A673 (cell line): ENCODE data around the gene MEGF11. TPM values are rescaled to one million over a fixed set of nuclear protein-coding genes. Genes with fewer than 3 reads are reported as not detected.
A peak's percentile ranks its signal among the peaks of the same experiment; 100 is the strongest.

ENCODE experiments used
- BruUV-seq: library from RNA; stranded (reverse); fragments of 400-500 nt; replicated peaks from 2 replicates; lab custom pipeline; 2021; lab: Mats Ljungman, UMichigan
- CTCF ChIA-PET: fragments of 300-600 bp; sonication (Branson Sonifier 250); formaldehyde crosslinking; loops from one replicate; lab custom pipeline; 2022; ENCODE audit warnings: antibody characterized with exemption; lab: Charles Lee
- POLR2A ChIA-PET: fragments of 300-600 bp; sonication (Branson Sonifier 250); formaldehyde crosslinking; loops from one replicate; lab custom pipeline; 2022; ENCODE audit warnings: antibody characterized with exemption; ENCODE audit not compliant: low non-redundant PET; lab: Charles Lee
- DNase-seq: peaks from one replicate; pipeline ENCODE4 v3.0.0-alpha.2; 2015; ENCODE audit warnings: low spot score
- H3K27ac ChIP-seq: fragments of 200-600 bp; sonication (generic); 2 replicates; pipeline ENCODE4 v1.5.1; 2016; ENCODE audit warnings: mixed run types, low read depth, mild to moderate bottlenecking, mixed read lengths, antibody characterized with exemption, low read length; ENCODE audit not compliant: poor library complexity, severe bottlenecking
- H3K27me3 ChIP-seq: fragments of 200-600 bp; sonication (generic); replicated peaks from 2 replicates; pipeline ENCODE4 v1.6.1; 2017; ENCODE audit warnings: mixed run types, low read depth, mild to moderate bottlenecking, mixed read lengths, antibody characterized with exemption, low read length; ENCODE audit not compliant: insufficient read depth, poor library complexity
- H3K36me3 ChIP-seq: fragments of 200-600 bp; sonication (generic); 2 replicates; pipeline ENCODE4 v1.6.1; 2016; ENCODE audit warnings: mixed run types, mild to moderate bottlenecking, mixed read lengths, antibody characterized with exemption, low read length; ENCODE audit not compliant: insufficient read depth, poor library complexity, severe bottlenecking
- H3K4me1 ChIP-seq: fragments of 200-600 bp; sonication (generic); 2 replicates; pipeline ENCODE4 v1.6.1; 2017; ENCODE audit warnings: mixed run types, mild to moderate bottlenecking, mixed read lengths, antibody characterized with exemption, low read length; ENCODE audit not compliant: insufficient read depth, poor library complexity, severe bottlenecking
- H3K4me3 ChIP-seq: fragments of 200-600 bp; sonication (generic); 2 replicates; pipeline ENCODE4 v1.5.1; 2016; ENCODE audit warnings: low read depth, mixed run types, mild to moderate bottlenecking, mixed read lengths, low read length; ENCODE audit not compliant: poor library complexity, severe bottlenecking
- H3K9me3 ChIP-seq: fragments of 200-600 bp; sonication (generic); 2 replicates; pipeline ENCODE4 v1.6.1; 2016; ENCODE audit warnings: mixed run types, low read depth, mild to moderate bottlenecking, mixed read lengths, antibody characterized with exemption, low read length; ENCODE audit not compliant: poor library complexity, severe bottlenecking
- EZH2 ChIP-seq: fragments of 200-600 bp; sonication (generic); IDR thresholded peaks from 2 replicates; pipeline ENCODE4 v1.6.1; 2017; ENCODE audit warnings: borderline replicate concordance, low read depth, mild to moderate bottlenecking, mixed read lengths, antibody characterized with exemption, low read length; ENCODE audit not compliant: poor library complexity, severe bottlenecking
- intact Hi-C: fragments of 100-400 bp; cut with micrococcal nuclease; formaldehyde crosslinking; loops from one replicate; pipeline ENCODE4 v1.10.0; 2022; ENCODE audit not compliant: unreplicated experiment
- total RNA-seq: library from RNA; stranded (reverse); gene quantifications from 2 replicates; pipeline ENCODE4 v1.2.3, GENCODE V29; 2021
- TF ChIP-seq, protein P1 (sequence below): fragments of 300-800, 200-600 bp; sonication (generic); conservative IDR thresholded peaks from 2 replicates; pipeline ENCODE4 v1.5.1; 2017; ENCODE audit warnings: low read depth, mild to moderate bottlenecking, antibody characterized with exemption, low read length, moderate library complexity, mixed read lengths

Gene MEGF11
- total RNA-seq, 1 experiment from 2014 or later, result 0.43 TPM

GRCh38 chr15:65856821-65857455 lies 396.6 kb downstream of the MEGF11 start:
- no TSS peak for BruUV-seq
- Histone ChIP-seq H3K27me3 (no peaks in the 10 kb centered on the region), H3K9me3 (no peaks in the 10 kb centered on the region), H3K4me1 (no peaks in the 10 kb centered on the region), H3K4me3 (no peak overlapping the region), H3K27ac (no peak overlapping the region), H3K36me3 (no peaks in the 10 kb centered on the region)
- ChIA-PET POLR2A (no interaction called here), CTCF (interaction anchor here (0.6 to 1.2 kb wide), 6 partner anchors 14 to 84 kb away, joined by 3 to 5 read pairs (median 3); no protein-coding TSS in a partner anchor)
- intact Hi-C loops, result loop anchor here (5.0 kb wide), 1 partner anchor 220 kb away; no protein-coding TSS in a partner anchor
- DNase-seq, result peak; percentile 76
- TF ChIP-seq EZH2, result no peak
- TF ChIP-seq, protein P1, sequence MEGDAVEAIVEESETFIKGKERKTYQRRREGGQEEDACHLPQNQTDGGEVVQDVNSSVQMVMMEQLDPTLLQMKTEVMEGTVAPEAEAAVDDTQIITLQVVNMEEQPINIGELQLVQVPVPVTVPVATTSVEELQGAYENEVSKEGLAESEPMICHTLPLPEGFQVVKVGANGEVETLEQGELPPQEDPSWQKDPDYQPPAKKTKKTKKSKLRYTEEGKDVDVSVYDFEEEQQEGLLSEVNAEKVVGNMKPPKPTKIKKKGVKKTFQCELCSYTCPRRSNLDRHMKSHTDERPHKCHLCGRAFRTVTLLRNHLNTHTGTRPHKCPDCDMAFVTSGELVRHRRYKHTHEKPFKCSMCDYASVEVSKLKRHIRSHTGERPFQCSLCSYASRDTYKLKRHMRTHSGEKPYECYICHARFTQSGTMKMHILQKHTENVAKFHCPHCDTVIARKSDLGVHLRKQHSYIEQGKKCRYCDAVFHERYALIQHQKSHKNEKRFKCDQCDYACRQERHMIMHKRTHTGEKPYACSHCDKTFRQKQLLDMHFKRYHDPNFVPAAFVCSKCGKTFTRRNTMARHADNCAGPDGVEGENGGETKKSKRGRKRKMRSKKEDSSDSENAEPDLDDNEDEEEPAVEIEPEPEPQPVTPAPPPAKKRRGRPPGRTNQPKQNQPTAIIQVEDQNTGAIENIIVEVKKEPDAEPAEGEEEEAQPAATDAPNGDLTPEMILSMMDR, result peak; percentile 92

DNA sequence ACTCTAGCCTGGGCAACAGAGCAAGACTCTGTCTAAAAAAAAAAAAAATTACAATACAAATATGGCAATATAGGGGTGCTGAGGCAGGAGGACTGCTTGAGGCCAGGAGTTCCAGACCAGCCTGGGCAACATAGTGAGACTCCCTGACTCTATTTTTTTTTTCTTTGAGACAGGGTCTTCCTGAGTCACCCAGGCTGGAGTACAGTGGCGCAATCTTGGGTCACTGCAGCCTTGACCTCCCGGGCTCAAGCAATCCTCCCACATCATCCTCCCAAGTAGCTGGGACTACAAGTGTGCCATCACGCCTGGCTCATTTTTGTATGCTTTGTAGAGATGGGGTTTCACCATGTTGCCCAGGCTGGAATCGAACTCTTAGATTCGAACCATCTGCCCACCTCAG lies 401.6 kb downstream of the MEGF11 start:
- TF ChIP-seq EZH2, result no peak
- TF ChIP-seq, protein P1, result no peak
- Histone ChIP-seq H3K36me3 (no peaks in the 10 kb centered on the region), H3K4me1 (no peaks in the 10 kb centered on the region), H3K27me3 (no peaks in the 10 kb centered on the region), H3K27ac (no peak overlapping the region), H3K9me3 (no peaks in the 10 kb centered on the region), H3K4me3 (no peak overlapping the region)
- intact Hi-C loops, result no loop called here
- ChIA-PET POLR2A (no interaction called here), CTCF (no interaction called here)
- DNase-seq, result no peak
- BruUV-seq, result no TSS peak

- no peak overlapping the region for H3K4me3 ChIP-seq
- no peak for DNase-seq
- no peaks in the 10 kb centered on the region for H3K36me3 ChIP-seq
- intact Hi-C loops, result no loop called here
- CTCF ChIA-PET, result no interaction called here
- no peaks in the 10 kb centered on the region for H3K4me1 ChIP-seq
- no peak overlapping the region for H3K27ac ChIP-seq
- no peak for TF ChIP-seq EZH2
- TF ChIP-seq, protein P1, result no peak
- H3K9me3 ChIP-seq, result no peaks in the 10 kb centered on the region
- BruUV-seq, result no TSS peak
- POLR2A ChIA-PET, result no interaction called here
- H3K27me3 ChIP-seq, result no peaks in the 10 kb centered on the region
Observed at GRCh38 chr15:65847989-65848388, 405.6 kb downstream of the MEGF11 start.
